IMR-90 (cell line): ENCODE results near the gene KCNMA1. TPM values are rescaled to one million over a fixed set of nuclear protein-coding genes. Genes with fewer than 3 reads are reported as not detected.

Experiments
- ATAC-seq: fragments of 200-7000 bp; cut with Tn5 transposase; 2 replicates; pipeline ENCODE4 v1.9.1; 2020; ENCODE audit warnings: low read depth, mild to moderate bottlenecking, moderate library complexity
- BruUV-seq: library from RNA; stranded (reverse); fragments of 400-500 nt; replicated peaks from 2 replicates; lab custom pipeline; 2021; lab: Mats Ljungman, UMichigan
- CTCF ChIA-PET: fragments of 300-600 bp; formaldehyde crosslinking; extraction: SDS; loops from one replicate; lab custom pipeline; 2021; ENCODE audit warnings: antibody characterized with exemption; lab: Yijun Ruan, JAX
- POLR2A ChIA-PET: fragments of 300-600 bp; sonication (Branson Sonifier 250); formaldehyde crosslinking; loops from one replicate; lab custom pipeline; 2022; ENCODE audit warnings: antibody characterized with exemption; ENCODE audit not compliant: unreplicated experiment; lab: Charles Lee
- DNase-seq: peaks from one replicate; pipeline ENCODE4 v3.0.0; 2013
- H2AFZ ChIP-seq: replicated peaks from 2 replicates; pipeline ENCODE3; 2013; ENCODE audit warnings: low read length, mild to moderate bottlenecking; ENCODE audit not compliant: poor library complexity
- H2AK5ac ChIP-seq: 2 replicates; pipeline ENCODE4 v1.6.1; 2013; ENCODE audit warnings: low read depth, low read length, inconsistent platforms
- H2AK9ac ChIP-seq: replicated peaks from 2 replicates; pipeline ENCODE3; 2013; ENCODE audit warnings: mild to moderate bottlenecking, low read depth, low read length, moderate library complexity; ENCODE audit not compliant: poor library complexity
- H2BK120ac ChIP-seq: 2 replicates; pipeline ENCODE4 v1.6.1; 2013; ENCODE audit warnings: low read depth, low read length, inconsistent platforms
- H2BK15ac ChIP-seq: 3 replicates; pipeline ENCODE4 v1.6.1; 2013; ENCODE audit warnings: low read depth, low read length, inconsistent platforms
- H2BK20ac ChIP-seq: 2 replicates; pipeline ENCODE4 v1.6.1; 2013; ENCODE audit warnings: low read depth, mild to moderate bottlenecking, inconsistent platforms, low read length, moderate library complexity
- H2BK5ac ChIP-seq: 2 replicates; pipeline ENCODE4 v1.6.1; 2013; ENCODE audit warnings: mild to moderate bottlenecking, low read depth, low read length, inconsistent platforms; ENCODE audit not compliant: poor library complexity, severe bottlenecking
- H3K14ac ChIP-seq: replicated peaks from 2 replicates; pipeline ENCODE4 v1.6.1; 2013; ENCODE audit warnings: low read depth, low read length, inconsistent platforms
- H3K18ac ChIP-seq: 2 replicates; pipeline ENCODE4 v1.6.1; 2013; ENCODE audit warnings: low read depth, low read length, control low read depth
- H3K23ac ChIP-seq: 2 replicates; pipeline ENCODE4 v1.6.1; 2013; ENCODE audit warnings: low read depth, low read length, inconsistent platforms
- H3K27ac ChIP-seq: 2 replicates; pipeline ENCODE4 v1.5.1; 2013; ENCODE audit warnings: mild to moderate bottlenecking, control low read depth, low read length; ENCODE audit not compliant: insufficient read depth
- H3K27me3 ChIP-seq: 2 replicates; pipeline ENCODE4 v1.6.1; 2013; ENCODE audit warnings: low read length; ENCODE audit not compliant: control insufficient read depth, insufficient read depth
- H3K36me3 ChIP-seq: 2 replicates; pipeline ENCODE4 v1.6.1; 2013; ENCODE audit warnings: low read length, mixed read lengths; ENCODE audit not compliant: control insufficient read depth, insufficient read depth
- H3K4ac ChIP-seq: 2 replicates; pipeline ENCODE4 v1.6.1; 2013; ENCODE audit warnings: low read depth, low read length, inconsistent platforms
- H3K4me1 ChIP-seq: 2 replicates; pipeline ENCODE4 v1.6.1; 2013; ENCODE audit warnings: low read length, mixed read lengths; ENCODE audit not compliant: control insufficient read depth, insufficient read depth
- H3K4me2 ChIP-seq: 2 replicates; pipeline ENCODE4 v1.6.1; 2013; ENCODE audit warnings: low read depth, mild to moderate bottlenecking, control low read depth, low read length, moderate library complexity
- H3K4me3 ChIP-seq: 2 replicates; pipeline ENCODE4 v1.5.1; 2013; ENCODE audit warnings: low read depth, mild to moderate bottlenecking, control low read depth, low read length, moderate library complexity; ENCODE audit not compliant: insufficient read depth
- H3K56ac ChIP-seq: 2 replicates; pipeline ENCODE4 v1.6.1; 2013; ENCODE audit warnings: low read length, inconsistent platforms; ENCODE audit not compliant: insufficient read depth; ENCODE audit errors: extremely low read depth
- H3K79me1 ChIP-seq, 2 experiments: 2 replicates each; pipeline ENCODE4 v1.6.1; 2013; ENCODE audit warnings: low read length in 2 of 2, inconsistent platforms in 1 of 2, low read depth in 1 of 2
- H3K9ac ChIP-seq: 2 replicates; pipeline ENCODE4 v1.6.1; 2013; ENCODE audit warnings: low read depth, low read length, control low read depth
- H3K9me1 ChIP-seq: 2 replicates; pipeline ENCODE4 v1.6.1; 2013; ENCODE audit warnings: low read length, inconsistent platforms; ENCODE audit not compliant: insufficient read depth
- H3K9me3 ChIP-seq: 2 replicates; pipeline ENCODE4 v1.6.1; 2013; ENCODE audit warnings: low read length; ENCODE audit not compliant: control insufficient read depth, insufficient read depth
- H4K20me1 ChIP-seq: 2 replicates; pipeline ENCODE4 v1.6.1; 2013; ENCODE audit warnings: low read length, inconsistent platforms; ENCODE audit not compliant: insufficient read depth
- H4K5ac ChIP-seq: 2 replicates; pipeline ENCODE4 v1.6.1; 2013; ENCODE audit warnings: mild to moderate bottlenecking, low read depth, low read length, control low read depth
- H4K8ac ChIP-seq, 2 experiments: 2 replicates each; pipeline ENCODE4 v1.6.1; 2013; ENCODE audit warnings: low read depth in 2 of 2, low read length in 2 of 2, control low read depth in 1 of 2, inconsistent platforms in 1 of 2
- H4K91ac ChIP-seq: 2 replicates; pipeline ENCODE4 v1.6.1; 2013; ENCODE audit warnings: low read depth, low read length, inconsistent platforms; ENCODE audit not compliant: insufficient read depth
- BHLHE40 ChIP-seq: fragments of 150-350 bp; IDR thresholded peaks from 2 replicates; pipeline ENCODE4 v1.6.1; 2016; ENCODE audit warnings: mild to moderate bottlenecking, low read depth, low read length
- CHD1 ChIP-seq: IDR thresholded peaks from 2 replicates; pipeline ENCODE4 v1.6.1; 2012; ENCODE audit warnings: low read depth, low read length, improper control_type of control experiment
- FOS ChIP-seq: fragments of 150-350 bp; IDR thresholded peaks from 2 replicates; pipeline ENCODE4 v1.6.1; 2016; ENCODE audit warnings: low read depth, low read length
- MAFK ChIP-seq: IDR thresholded peaks from 2 replicates; pipeline ENCODE4 v1.6.1; 2012; ENCODE audit warnings: low read depth, low read length, improper control_type of control experiment
- MAZ ChIP-seq: IDR thresholded peaks from 2 replicates; pipeline ENCODE4 v1.6.1; 2012; ENCODE audit warnings: low read depth, mild to moderate bottlenecking, low read length, improper control_type of control experiment, moderate library complexity, borderline replicate concordance
- NFE2L2 ChIP-seq: fragments of 150-350 bp; IDR thresholded peaks from 2 replicates; pipeline ENCODE4 v1.6.1; 2016; ENCODE audit warnings: low read depth, mild to moderate bottlenecking, low read length
- POLR2A ChIP-seq: IDR thresholded peaks from 2 replicates; pipeline ENCODE4 v1.6.1; 2012; ENCODE audit warnings: mild to moderate bottlenecking, low read depth, low read length
- RAD21 ChIP-seq: IDR thresholded peaks from 2 replicates; pipeline ENCODE4 v1.6.1; 2012; ENCODE audit warnings: low read length, improper control_type of control experiment
- RCOR1 ChIP-seq: IDR thresholded peaks from 2 replicates; pipeline ENCODE4 v1.6.1; 2012; ENCODE audit warnings: mild to moderate bottlenecking, low read length, improper control_type of control experiment; ENCODE audit not compliant: insufficient replicate concordance
- RFX5 ChIP-seq: IDR thresholded peaks from 2 replicates; pipeline ENCODE4 v1.8.0; 2012; ENCODE audit warnings: low read depth, mild to moderate bottlenecking, low read length, moderate library complexity
- SMC3 ChIP-seq: fragments of 150-350 bp; IDR thresholded peaks from 2 replicates; pipeline ENCODE4 v1.6.1; 2016; ENCODE audit warnings: low read depth, mild to moderate bottlenecking, antibody characterized with exemption, low read length, moderate library complexity
- WGBS, 2 experiments: methylation state at CpG; one replicate each; pipeline versions ENCODE4 v1.1.5 to v1.1.7; 2013; ENCODE audit warnings: missing lambda C conversion rate in 2 of 2; ENCODE audit not compliant: insufficient read length in 1 of 2; ENCODE audit errors: extremely low coverage in 2 of 2; 5-methylcytosine and 5-hydroxymethylcytosine counted together
- dilution Hi-C: fragments of 300-500 bp; cut with HindIII; formaldehyde crosslinking; loops from one replicate; pipeline ENCODE4 v1.14.3; 2018; ENCODE audit warnings: low sequenced_read_pairs; ENCODE audit not compliant: unreplicated experiment
- in situ Hi-C: fragments of 300-500 bp; cut with MboI; formaldehyde crosslinking; loops from 3 replicates; pipeline ENCODE4 v1.14.3; 2019; ENCODE audit warnings: low sequenced_read_pairs, inconsistent platforms, mixed read lengths
- intact Hi-C: fragments of 100-400 bp; cut with micrococcal nuclease; formaldehyde crosslinking; loops from 2 replicates; pipeline ENCODE4 v1.10.0; 2022
- polyA plus RNA-seq, 3 experiments: library from polyadenylated mRNA; depleted of rRNA; stranded (reverse); fragments of >200 nt; gene quantifications; 2 replicates each; pipeline ENCODE4 v1.2.3, GENCODE V29; 2012; ENCODE audit warnings: low replicate concordance in 1 of 3
- total RNA-seq: library from RNA; depleted of rRNA; stranded (reverse); fragments of >200 nt; gene quantifications from 2 replicates; pipeline ENCODE4 v1.2.3, GENCODE V29; 2012
- TF ChIP-seq, protein P1 (sequence below): fragments of 150-350 bp; IDR thresholded peaks from 2 replicates; pipeline ENCODE4 v1.6.1; 2017; ENCODE audit warnings: mild to moderate bottlenecking, antibody characterized with exemption, low read length, low read depth
- TF ChIP-seq, protein P2 (sequence below): conservative IDR thresholded peaks from 2 replicates; pipeline ENCODE4 v1.5.1; 2012; ENCODE audit warnings: mild to moderate bottlenecking, low read depth, low read length, improper control_type of control experiment
- TF ChIP-seq, protein P3 (sequence below): fragments of 150-350 bp; IDR thresholded peaks from 2 replicates; pipeline ENCODE4 v1.6.1; 2016; ENCODE audit warnings: low read depth, mild to moderate bottlenecking, low read length, moderate library complexity, borderline replicate concordance

Gene KCNMA1
- total and polyA plus RNA-seq, 2 of the 4 experiments (the other 2 are of a cell fraction), result 25.6 to 29.6 TPM

DNA sequence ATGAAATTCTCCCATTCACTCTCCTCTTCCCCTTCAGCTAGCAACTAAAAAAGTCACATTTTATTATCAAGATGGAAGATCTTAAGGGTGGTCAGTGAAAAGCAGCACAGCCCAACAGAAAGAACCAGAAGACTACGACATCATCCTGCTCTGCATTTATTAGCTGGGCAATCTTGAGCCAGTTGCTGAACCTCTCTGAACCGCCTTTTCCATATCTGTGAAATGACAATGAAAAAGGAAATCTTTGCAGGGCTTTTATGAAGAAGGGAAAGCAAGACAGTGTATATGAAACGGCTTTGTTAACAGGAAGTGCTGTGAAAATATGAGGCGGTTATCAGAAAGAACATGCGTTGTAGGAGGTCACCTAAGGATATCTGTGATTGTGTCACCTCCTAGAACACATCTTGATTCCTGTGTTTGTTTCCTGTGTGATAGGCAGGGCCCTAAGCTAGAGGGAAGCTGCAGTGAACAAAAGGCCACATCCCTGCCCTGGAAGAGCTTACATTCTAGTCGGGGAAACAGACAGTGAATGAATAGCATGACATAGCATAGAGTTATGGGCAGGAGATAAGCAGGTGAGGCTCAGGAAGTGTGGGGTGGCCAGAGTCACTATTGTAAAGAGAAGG, 36.0 kb upstream of the KCNMA1 start:
- WGBS, 2 experiments, result 80% methylated on average over 3 of the region's 6 CpGs; no CpG with 5 or more reads in 1 of the 2 experiments
- POLR2A ChIA-PET, result no interaction called here

More for the DNA sequence above, 36.0 kb upstream of the KCNMA1 start:
- no peak overlapping the region for H2BK120ac ChIP-seq
- H3K14ac ChIP-seq, result no peak overlapping the region
- H3K4me2 ChIP-seq, result no peak overlapping the region
- CTCF ChIA-PET, result no interaction called here
- no peak overlapping the region for H3K4me3 ChIP-seq
- DNase-seq (no peak), ATAC-seq (no peak)
- no peak overlapping the region for H4K5ac ChIP-seq
- H3K36me3 ChIP-seq, result no peaks in the 10 kb centered on the region
- no peak overlapping the region for H2AK5ac ChIP-seq
- no TSS peak for BruUV-seq
- H3K4ac ChIP-seq, result no peak overlapping the region
- H2AFZ ChIP-seq, result no peak overlapping the region
- in situ Hi-C loops, result no loop called here
- H2BK20ac ChIP-seq, result no peak overlapping the region
- intact Hi-C loops, result no loop called here
- H2AK9ac ChIP-seq, result no peak overlapping the region
- no peak overlapping the region for H4K91ac ChIP-seq
- no peaks in the 10 kb centered on the region for H3K79me1 ChIP-seq
- no peak overlapping the region for H3K18ac ChIP-seq
- no peaks in the 10 kb centered on the region for H4K20me1 ChIP-seq
- H3K27me3 ChIP-seq, result peaks cover 33% of the 10 kb centered on the region
- H2BK15ac ChIP-seq, result no peak overlapping the region
- no peak overlapping the region for H2BK5ac ChIP-seq
- H3K9me3 ChIP-seq, result no peaks in the 10 kb centered on the region
- H3K9ac ChIP-seq, result no peak overlapping the region
- H3K4me1 ChIP-seq, result peaks cover 2% of the 10 kb centered on the region; the same call in 1 of the 2 replicates
- TF ChIP-seq RCOR1 (no peak), POLR2A (no peak), NFE2L2 (no peak), MAZ (no peak), SMC3 (no peak), RFX5 (no peak), CHD1 (no peak), BHLHE40 (no peak), FOS (no peak), MAFK (no peak), RAD21 (no peak)
- TF ChIP-seq, protein P1, sequence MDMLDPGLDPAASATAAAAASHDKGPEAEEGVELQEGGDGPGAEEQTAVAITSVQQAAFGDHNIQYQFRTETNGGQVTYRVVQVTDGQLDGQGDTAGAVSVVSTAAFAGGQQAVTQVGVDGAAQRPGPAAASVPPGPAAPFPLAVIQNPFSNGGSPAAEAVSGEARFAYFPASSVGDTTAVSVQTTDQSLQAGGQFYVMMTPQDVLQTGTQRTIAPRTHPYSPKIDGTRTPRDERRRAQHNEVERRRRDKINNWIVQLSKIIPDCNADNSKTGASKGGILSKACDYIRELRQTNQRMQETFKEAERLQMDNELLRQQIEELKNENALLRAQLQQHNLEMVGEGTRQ, result no peak
- TF ChIP-seq, protein P2, sequence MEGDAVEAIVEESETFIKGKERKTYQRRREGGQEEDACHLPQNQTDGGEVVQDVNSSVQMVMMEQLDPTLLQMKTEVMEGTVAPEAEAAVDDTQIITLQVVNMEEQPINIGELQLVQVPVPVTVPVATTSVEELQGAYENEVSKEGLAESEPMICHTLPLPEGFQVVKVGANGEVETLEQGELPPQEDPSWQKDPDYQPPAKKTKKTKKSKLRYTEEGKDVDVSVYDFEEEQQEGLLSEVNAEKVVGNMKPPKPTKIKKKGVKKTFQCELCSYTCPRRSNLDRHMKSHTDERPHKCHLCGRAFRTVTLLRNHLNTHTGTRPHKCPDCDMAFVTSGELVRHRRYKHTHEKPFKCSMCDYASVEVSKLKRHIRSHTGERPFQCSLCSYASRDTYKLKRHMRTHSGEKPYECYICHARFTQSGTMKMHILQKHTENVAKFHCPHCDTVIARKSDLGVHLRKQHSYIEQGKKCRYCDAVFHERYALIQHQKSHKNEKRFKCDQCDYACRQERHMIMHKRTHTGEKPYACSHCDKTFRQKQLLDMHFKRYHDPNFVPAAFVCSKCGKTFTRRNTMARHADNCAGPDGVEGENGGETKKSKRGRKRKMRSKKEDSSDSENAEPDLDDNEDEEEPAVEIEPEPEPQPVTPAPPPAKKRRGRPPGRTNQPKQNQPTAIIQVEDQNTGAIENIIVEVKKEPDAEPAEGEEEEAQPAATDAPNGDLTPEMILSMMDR, result no peak
- TF ChIP-seq, protein P3, sequence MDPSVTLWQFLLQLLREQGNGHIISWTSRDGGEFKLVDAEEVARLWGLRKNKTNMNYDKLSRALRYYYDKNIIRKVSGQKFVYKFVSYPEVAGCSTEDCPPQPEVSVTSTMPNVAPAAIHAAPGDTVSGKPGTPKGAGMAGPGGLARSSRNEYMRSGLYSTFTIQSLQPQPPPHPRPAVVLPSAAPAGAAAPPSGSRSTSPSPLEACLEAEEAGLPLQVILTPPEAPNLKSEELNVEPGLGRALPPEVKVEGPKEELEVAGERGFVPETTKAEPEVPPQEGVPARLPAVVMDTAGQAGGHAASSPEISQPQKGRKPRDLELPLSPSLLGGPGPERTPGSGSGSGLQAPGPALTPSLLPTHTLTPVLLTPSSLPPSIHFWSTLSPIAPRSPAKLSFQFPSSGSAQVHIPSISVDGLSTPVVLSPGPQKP, result no peak
- H3K56ac ChIP-seq, result no peak overlapping the region
- H3K23ac ChIP-seq, result no peak overlapping the region
- no peak overlapping the region for H3K27ac ChIP-seq
- no peaks in the 10 kb centered on the region for H3K9me1 ChIP-seq
- H4K8ac ChIP-seq, result no peak overlapping the region
- dilution Hi-C loops, result no loop called here
